ENCODE results near the gene CLEC2A.
A peak's percentile ranks its signal among the peaks of the same experiment; 100 is the strongest.

- TF ChIP-seq CTCF (IDR thresholded peaks at IDR 0.05) (no peak), POLR2A (IDR thresholded peaks at IDR 0.05) (peak; percentile 11)
These were observed 62.6 kb downstream of the CLEC2A start, which contains the start of gene CLEC2B for GRCh38 chr12:9869307-9870161.
